ENCODE results near the gene CIB2.

CIB2 gene

GRCh38 chr15:78105476-78106241 lies 25.6 kb downstream of the CIB2 start:
- DNase-seq: no peak

- no peak for DNase-seq
Measured at GRCh38 chr15:78104566-78105475, 26.4 kb downstream of the CIB2 start.

GRCh38 chr15:78104119-78104479 lies 27.1 kb downstream of the CIB2 start:
- no peak for DNase-seq

- no peak for DNase-seq
Measured at GRCh38 chr15:78103406-78104118, 27.7 kb downstream of the CIB2 start.

GRCh38 chr15:78102741-78103140 lies 28.5 kb downstream of the CIB2 start:
- no peak for DNase-seq

GRCh38 chr15:78102211-78102610 lies 29.0 kb downstream of the CIB2 start:
- no peak for DNase-seq

GRCh38 chr15:78101423-78102105 lies 29.7 kb downstream of the CIB2 start:
- no peak for DNase-seq

GRCh38 chr15:78100886-78101285 lies 30.4 kb downstream of the CIB2 start:
- no peak for DNase-seq

- DNase-seq: no peak
Measured at GRCh38 chr15:78098131-78098755, 33.0 kb downstream of the CIB2 start.

GRCh38 chr15:78097667-78098066 lies 33.6 kb downstream of the CIB2 start:
- DNase-seq: no peak

GRCh38 chr15:78093242-78094020 lies 37.8 kb downstream of the CIB2 start:
- no peak for DNase-seq

- DNase-seq: no peak
Measured at GRCh38 chr15:78092261-78093041, 38.8 kb downstream of the CIB2 start, which contains the start of gene SH2D7. Gene SH2D7 (plus strand): TSS chr15:78092561. CDS start chr15:78092585, 24 bp downstream.

GRCh38 chr15:78090422-78091063 lies 40.7 kb downstream of the CIB2 start:
- no peak for DNase-seq

GRCh38 chr15:78088773-78089080 lies 42.5 kb downstream of the CIB2 start:
- DNase-seq: no peak

- DNase-seq: no peak
Measured at GRCh38 chr15:78087951-78088772, 43.1 kb downstream of the CIB2 start.

GRCh38 chr15:78085928-78086327 lies 45.3 kb downstream of the CIB2 start:
- no peak for DNase-seq

GRCh38 chr15:78084449-78084750 lies 46.8 kb downstream of the CIB2 start:
- DNase-seq: no peak

GRCh38 chr15:78083687-78084448 lies 47.4 kb downstream of the CIB2 start:
- DNase-seq: no peak

- DNase-seq: no peak
Measured at GRCh38 chr15:78083186-78083585, 48.1 kb downstream of the CIB2 start.

Measured in cortex of kidney (tissue), 1 donor.